Fibroblast of skin of left biceps (primary cell): ENCODE measurements around the gene SNTB2.

Source experiments
- DNase-seq, 2 experiments: peaks; one replicate each; pipeline ENCODE4 v3.0.0-alpha.2; 2013; ENCODE audit warnings: low read depth in 2 of 2

SNTB2 gene

DNA sequence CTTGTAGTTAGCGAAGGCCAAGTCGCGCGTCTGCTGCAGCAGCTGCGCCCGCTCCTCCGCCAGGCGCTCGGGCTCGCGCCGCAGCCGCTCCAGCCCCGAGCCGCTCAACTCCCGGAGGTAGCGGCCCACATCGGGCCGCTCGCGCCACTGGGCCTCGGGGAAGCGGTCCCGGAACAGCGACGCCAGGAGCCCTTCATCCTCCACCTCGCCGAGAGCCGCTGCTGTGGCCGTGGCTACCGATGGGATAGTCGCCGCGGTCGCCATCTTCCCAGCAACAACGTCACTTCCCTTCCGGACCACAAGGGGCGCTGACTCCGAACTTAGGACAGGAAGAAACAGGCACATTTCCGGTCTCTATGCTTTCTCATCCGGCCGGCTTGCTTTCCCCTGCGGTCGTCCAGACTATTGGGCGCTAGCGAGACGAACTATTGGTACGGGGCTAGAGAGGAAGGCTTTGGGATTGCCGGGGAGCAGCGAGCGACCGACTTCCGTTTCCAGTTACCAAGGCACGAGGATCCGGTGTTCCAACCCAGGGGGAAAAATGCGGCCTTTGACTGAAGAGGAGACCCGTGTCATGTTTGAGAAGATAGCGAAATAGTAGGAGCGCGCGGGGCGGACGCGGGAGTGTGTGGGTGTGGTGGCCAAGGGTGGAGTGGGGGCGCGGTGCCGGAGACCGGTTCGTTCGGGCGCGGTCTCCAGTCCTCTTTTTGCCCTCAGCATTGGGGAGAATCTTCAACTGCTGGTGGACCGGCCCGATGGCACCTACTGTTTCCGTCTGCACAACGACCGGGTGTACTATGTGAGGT, 152.5 kb downstream of the SNTB2 start, which contains the start of the genes COG8 and NIP7:
COG8 (minus strand) TSS at position 276 of the 806 bp plus-strand sequence; CDS start at position 264, 12 bp downstream.
NIP7 (plus strand) TSS at position 484 of the 806 bp plus-strand sequence; CDS start at position 542, 58 bp downstream.
- peak; percentile 94 to 96 for DNase-seq

DNA sequence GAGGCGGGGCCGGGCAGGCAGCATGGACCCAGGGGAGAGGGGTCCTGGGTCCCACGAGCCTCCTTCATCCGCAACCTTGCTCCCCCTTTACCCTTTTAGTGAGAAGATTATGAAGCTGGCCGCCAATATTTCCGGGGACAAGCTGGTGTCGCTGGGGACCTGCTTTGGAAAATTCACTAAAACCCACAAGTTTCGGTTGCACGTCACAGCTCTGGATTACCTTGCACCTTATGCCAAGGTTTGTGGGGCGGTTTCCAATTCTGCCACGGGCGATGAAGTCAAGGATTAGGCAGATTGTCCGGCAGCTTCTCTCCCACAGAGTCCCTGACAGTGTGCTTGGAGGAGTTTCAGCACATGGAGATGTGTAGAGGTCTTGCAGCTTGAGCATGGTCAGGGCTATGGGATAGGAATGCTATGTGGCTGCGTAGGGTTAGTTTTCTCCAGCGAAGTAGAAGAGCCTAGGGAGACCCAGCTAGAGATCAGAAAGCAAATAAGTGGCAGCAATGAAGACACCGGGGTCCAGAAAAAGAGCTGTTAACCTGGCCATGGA, 153.2 kb downstream of the SNTB2 start:
- DNase-seq: no peak

DNA sequence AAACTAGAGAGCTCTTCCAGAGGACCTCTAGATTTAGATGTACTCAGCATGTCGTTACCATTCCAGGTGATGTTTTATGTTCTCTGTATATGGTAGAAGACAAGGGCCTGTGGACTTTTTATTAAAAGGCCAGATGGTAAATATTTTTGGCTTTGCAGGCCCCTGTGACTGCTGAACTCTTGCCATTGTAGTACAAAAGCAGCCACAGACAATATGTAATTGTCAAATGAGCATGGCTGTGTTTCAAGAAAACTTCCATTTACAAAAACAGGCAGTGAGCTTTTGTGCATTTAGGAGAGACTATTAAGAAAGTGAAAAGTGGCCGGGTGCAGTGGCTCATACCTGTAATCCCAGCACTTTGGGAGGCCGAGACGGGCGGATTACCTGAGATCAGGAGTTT, 157.2 kb downstream of the SNTB2 start:
- DNase-seq: no peak

DNA sequence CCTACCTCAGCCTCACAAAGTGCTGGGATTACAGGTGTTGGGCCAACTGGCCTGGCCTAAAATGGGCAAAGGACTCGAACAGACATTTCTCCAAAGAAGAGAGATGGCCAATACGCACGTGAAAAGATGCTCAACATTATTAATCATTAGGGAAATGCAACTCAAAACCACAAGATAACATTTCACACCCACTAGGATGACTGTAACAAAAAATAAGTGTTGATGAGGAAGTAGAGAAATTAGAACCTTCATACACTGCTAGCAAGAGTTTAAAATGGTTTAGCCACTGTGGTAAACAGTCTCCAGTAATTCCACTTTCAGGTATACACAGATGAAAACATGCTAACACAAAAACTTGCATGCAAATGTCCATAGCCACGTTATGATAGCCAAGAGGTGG, 159.0 kb downstream of the SNTB2 start:
- DNase-seq: no peak

DNA sequence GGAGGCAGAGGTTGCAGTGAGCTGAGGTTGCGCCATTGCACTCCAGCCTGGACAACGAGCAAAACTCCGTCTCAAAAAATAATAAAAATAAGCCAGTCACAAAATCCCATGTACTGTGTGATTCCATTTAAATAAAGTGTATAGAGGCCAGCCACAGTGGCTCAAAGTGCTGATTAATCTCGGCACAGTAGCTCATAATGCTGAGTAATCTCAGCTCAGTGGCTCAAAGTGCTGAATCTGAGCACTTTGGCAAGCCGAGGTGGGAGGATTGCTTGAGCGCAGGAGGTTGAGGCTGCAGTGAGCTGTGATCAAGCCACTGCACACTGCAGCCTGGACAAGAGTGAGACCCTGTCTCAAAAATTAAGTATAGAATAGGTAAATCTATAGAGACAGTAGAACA, 159.7 kb downstream of the SNTB2 start:
- DNase-seq: no peak

DNA sequence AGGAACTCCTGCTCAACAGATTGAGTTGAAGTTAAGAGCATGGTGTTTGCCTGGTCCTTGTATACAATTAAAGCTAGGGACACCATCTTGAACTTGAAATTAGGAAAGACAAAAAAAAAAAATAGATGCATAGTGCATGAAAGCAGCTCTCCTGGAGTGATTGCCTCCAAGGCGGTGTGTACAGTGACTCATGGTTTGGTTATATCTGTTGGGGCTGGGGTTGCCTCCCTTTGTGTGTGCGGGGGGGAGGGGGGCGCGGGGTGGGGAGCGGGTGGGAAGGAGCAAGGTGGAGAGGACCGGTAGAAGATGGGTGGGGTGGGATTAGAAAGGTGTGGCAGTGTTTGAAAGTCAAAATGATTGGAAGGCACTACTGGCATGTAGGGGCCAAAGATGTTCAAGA, 161.3 kb downstream of the SNTB2 start:
- DNase-seq: no peak

DNA sequence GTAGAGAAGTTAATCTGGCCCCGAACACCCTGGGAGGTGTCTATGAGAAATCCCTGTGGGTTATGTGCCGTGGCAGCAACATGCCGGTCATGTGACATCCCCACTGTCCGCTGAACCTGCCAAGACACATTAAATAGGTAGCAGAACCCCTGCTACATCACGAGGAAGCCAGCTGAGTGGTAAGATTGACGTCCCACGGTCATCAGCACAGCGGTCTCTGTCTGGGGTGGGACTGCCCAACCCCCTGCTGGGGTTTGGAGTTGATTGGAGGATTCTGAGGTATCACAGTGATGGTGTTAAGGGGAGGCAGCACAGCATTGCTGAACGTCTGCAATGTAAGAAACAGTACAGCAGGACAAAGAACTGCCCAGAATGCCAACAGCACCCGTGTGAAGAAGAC, 162.6 kb downstream of the SNTB2 start:
- DNase-seq: no peak

DNA sequence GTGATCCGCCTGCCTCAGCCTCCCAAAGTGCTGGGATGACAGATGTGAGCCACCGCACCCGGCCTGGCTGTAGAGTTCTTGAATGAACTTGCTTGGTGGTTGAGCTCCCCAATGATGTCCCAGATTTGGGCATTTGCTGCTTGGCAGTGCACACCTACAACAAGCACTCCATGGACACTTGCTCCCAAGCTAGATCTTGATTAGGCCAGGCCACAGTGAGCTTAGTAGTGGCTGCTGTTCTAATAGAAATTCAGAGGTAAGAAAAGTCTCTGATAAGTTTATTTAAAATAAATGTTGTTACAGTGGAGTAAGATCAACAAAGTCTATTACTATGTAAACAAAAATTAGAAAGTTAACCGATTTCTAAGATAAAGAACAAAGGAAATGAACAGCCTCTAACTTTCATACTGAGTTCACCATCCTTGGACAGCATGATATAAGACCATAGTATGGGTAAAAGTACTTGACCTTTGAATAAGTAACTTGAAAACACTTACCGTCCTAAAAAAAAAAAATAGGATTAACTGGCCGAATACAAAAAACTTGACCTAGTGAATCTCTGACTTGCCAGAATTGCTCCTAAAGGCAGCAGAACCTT, 163.7 kb downstream of the SNTB2 start:
- no peak for DNase-seq

DNA sequence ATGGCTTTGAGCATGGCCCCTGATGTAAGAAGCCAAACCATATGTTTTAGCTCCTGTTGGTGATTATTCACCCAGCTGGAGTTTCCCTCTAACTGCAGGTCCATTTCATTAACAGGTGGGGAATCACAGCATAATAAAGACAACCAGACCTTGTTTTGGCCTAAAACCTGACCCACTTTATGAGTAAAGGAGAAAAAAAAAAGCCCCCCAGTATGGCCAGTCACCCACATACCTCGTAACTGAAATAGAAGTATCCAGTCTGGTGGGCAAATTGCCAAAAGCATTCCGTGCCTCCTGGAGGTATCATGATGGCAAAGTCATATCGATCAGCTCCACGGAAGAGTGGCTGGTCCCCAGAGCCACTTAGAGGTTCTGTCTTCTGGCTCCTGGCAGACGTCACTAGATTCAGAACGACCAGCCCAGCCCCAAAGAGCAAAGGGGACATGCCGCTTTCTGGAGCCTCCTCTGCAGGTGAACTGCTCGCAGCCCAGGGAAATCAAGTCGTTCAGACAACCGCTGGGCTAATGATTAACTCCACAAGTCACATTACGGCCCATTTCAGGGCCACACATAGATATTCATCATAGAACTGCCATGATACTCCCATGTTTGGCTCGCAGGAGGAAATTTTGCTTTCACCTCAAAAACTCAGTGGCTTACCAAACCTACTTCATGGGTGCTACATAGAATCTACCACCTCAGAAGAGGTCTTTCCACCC, 164.5 kb downstream of the SNTB2 start, which contains the start of gene TMED6:
TMED6 (minus strand) TSS at position 478 of the 719 bp plus-strand sequence; CDS start at position 445, 33 bp downstream.
- no peak for DNase-seq
